ENCODE data around the gene CHKA. TPM values are rescaled to one million over a fixed set of nuclear protein-coding genes. Genes with fewer than 3 reads are reported as not detected.
A peak's percentile ranks its signal among the peaks of the same experiment; 100 is the strongest.

The CHKA gene
- total and polyA plus RNA-seq, 9 of the 15 experiments (the other 6 are each of a cell fraction or from before 2014, with no cell fraction given), result 3.6 to 37.0 (median 30.2) TPM

DNA sequence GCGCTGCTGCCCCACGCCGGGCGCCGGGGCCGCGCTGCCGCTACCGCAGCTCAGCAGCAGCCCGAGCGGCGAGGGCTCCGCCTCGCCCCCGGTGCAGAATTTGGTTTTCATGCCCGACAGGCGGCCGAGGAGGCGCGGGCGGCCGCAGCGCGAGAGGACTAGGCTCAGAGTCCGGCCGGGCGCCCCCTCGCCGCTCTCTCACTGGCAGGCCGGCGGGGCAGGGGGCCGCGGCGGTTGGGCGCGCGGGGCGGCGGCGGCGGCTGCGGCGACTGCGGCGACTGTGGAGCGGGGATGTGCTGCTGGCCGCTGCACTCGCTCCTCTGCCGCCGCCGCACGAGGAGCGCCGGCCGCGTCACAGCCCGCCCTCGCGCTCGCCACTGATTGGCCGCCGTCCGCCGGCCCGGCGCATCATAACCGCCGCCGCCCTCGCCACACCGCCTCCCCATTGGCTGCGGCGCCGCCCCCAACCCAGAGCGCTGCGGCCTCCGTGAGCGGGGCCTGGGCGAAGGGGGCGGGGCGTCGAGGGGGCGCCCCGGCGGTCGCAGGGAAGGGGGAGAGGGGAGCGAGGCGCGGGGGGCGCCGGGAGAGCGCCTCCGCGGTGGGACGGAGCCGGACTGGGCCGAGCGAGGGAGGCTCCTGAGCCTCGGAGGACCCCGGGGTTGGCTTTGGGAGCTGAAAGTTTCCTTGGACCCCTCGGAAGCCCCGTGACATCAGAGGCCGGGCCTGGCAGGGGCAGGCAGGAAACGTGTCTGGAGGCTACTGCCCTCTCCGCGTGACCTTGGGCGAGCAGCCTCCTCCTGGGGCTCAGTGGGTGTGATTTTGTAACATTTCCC, at the start of gene CHKA (continued):
- TF ChIP-seq HOXB6 (CRISPR knock-in tag; IDR thresholded peaks at IDR 0.05; ENCODE audit: borderline replicate concordance) (no peak), ATF1 (CRISPR knock-in tag; IDR thresholded peaks at IDR 0.05) (0 out of 2 replicates have a peak, but pooled peaks have one; percentile 36), ATF1 (tag; IDR thresholded peaks at IDR 0.05) (peak; percentile 87), PML (IDR thresholded peaks at IDR 0.05; ENCODE audit: low read length) (peak; percentile 52; the same call in 1 of the 2 replicates), ZFP1 (CRISPR knock-in tag; IDR thresholded peaks at IDR 0.05) (no peak), POLR2B (IDR thresholded peaks at IDR 0.05; ENCODE audit: low read depth, partially characterized antibody) (peak; percentile 20), C11orf30 (IDR thresholded peaks at IDR 0.05; ENCODE audit: low read depth) (no peak), NCOA2 (IDR thresholded peaks at IDR 0.05; ENCODE audit: partially characterized antibody in 2 of 2) (no peak), EP300 (IDR thresholded peaks at IDR 0.05; ENCODE audit: low read length) (no peak), CHCHD3 (CRISPR knock-in tag; IDR thresholded peaks at IDR 0.05) (no peak), MTA2 (IDR thresholded peaks at IDR 0.05; ENCODE audit: low read depth) (no peak), CREM (IDR thresholded peaks at IDR 0.05; ENCODE audit: low read depth) (peak; percentile 92), GTF2F1 (IDR thresholded peaks at IDR 0.05; ENCODE audit: low read depth, low read length) (no peak), NR2F6 (CRISPR knock-in tag; IDR thresholded peaks at IDR 0.05) (no peak), HDAC8 (tag; IDR thresholded peaks at IDR 0.05) (0 out of 2 replicates have a peak, but pooled peaks have one; percentile 4), ZNF766 (CRISPR knock-in tag; conservative IDR thresholded peaks at IDR 0.05) (0 out of 2 replicates have a peak, but pooled peaks have one; percentile 37), ARID1B (IDR thresholded peaks at IDR 0.05) (no peak), TAL1 (IDR thresholded peaks at IDR 0.05) (no peak), HNRNPH1 (optimal IDR thresholded peaks at IDR 0.05; ENCODE audit: low read depth, low read length) (no peak), NCOR1 (IDR thresholded peaks at IDR 0.05) (no peak)
- TF ChIP-seq, protein P1, sequence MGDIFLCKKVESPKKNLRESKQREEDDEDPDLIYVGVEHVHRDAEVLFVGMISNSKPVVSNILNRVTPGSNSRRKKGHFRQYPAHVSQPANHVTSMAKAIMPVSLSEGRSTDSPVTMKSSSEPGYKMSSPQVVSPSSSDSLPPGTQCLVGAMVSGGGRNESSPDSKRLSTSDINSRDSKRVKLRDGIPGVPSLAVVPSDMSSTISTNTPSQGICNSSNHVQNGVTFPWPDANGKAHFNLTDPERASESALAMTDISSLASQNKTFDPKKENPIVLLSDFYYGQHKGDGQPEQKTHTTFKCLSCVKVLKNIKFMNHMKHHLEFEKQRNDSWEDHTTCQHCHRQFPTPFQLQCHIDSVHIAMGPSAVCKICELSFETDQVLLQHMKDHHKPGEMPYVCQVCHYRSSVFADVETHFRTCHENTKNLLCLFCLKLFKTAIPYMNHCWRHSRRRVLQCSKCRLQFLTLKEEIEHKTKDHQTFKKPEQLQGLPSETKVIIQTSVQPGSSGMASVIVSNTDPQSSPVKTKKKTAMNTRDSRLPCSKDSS (IDR thresholded peaks at IDR 0.05; ENCODE audit: low read depth, partially characterized antibody), result no peak
- TF ChIP-seq, protein P2, sequence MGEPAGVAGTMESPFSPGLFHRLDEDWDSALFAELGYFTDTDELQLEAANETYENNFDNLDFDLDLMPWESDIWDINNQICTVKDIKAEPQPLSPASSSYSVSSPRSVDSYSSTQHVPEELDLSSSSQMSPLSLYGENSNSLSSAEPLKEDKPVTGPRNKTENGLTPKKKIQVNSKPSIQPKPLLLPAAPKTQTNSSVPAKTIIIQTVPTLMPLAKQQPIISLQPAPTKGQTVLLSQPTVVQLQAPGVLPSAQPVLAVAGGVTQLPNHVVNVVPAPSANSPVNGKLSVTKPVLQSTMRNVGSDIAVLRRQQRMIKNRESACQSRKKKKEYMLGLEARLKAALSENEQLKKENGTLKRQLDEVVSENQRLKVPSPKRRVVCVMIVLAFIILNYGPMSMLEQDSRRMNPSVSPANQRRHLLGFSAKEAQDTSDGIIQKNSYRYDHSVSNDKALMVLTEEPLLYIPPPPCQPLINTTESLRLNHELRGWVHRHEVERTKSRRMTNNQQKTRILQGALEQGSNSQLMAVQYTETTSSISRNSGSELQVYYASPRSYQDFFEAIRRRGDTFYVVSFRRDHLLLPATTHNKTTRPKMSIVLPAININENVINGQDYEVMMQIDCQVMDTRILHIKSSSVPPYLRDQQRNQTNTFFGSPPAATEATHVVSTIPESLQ (CRISPR knock-in tag; IDR thresholded peaks at IDR 0.05), result 0 out of 2 replicates have a peak, but pooled peaks have one; percentile 81
- TF ChIP-seq, protein P3, sequence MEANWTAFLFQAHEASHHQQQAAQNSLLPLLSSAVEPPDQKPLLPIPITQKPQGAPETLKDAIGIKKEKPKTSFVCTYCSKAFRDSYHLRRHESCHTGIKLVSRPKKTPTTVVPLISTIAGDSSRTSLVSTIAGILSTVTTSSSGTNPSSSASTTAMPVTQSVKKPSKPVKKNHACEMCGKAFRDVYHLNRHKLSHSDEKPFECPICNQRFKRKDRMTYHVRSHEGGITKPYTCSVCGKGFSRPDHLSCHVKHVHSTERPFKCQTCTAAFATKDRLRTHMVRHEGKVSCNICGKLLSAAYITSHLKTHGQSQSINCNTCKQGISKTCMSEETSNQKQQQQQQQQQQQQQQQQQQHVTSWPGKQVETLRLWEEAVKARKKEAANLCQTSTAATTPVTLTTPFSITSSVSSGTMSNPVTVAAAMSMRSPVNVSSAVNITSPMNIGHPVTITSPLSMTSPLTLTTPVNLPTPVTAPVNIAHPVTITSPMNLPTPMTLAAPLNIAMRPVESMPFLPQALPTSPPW (CRISPR knock-in tag; IDR thresholded peaks at IDR 0.05), result peak; percentile 89
